K562 (cell line): Measurements from ENCODE around the gene ZNF319. TPM values are rescaled to one million over a fixed set of nuclear protein-coding genes. Genes with fewer than 3 reads are reported as not detected.
A peak's percentile ranks its signal among the peaks of the same experiment; 100 is the strongest.

Source experiments
- ASH1L ChIP-seq: fragments of 450-650 bp; IDR thresholded peaks from 2 replicates; pipeline ENCODE4 v1.6.1; 2018; ENCODE audit warnings: borderline replicate concordance, mild to moderate bottlenecking, low read depth; ENCODE audit not compliant: partially characterized antibody
- DMBX1 ChIP-seq: fragments of 250-450 bp; sonication (Bioruptor Pico); IDR thresholded peaks from 2 replicates; pipeline ENCODE4 v1.8.0; 2022; ENCODE audit warnings: inconsistent platforms, mild to moderate bottlenecking, moderate library complexity, borderline replicate concordance
- JUN ChIP-seq, 2 experiments: sonication (generic) in 1 of 2; formaldehyde crosslinking in 1 of 2; IDR thresholded peaks; 2 replicates each; pipeline versions ENCODE4 v1.6.1 to v1.8.0; 2012 to 2022; ENCODE audit warnings: borderline replicate concordance in 2 of 2, mild to moderate bottlenecking in 2 of 2, improper control_type of control experiment in 1 of 2, low read depth in 1 of 2, low read length in 1 of 2, missing genetic modification reagents in 1 of 2
- LARP7 ChIP-seq: fragments of 450-650 bp; IDR thresholded peaks from 2 replicates; pipeline ENCODE4 v1.6.1; 2016
- LEF1 ChIP-seq: fragments of 450-650 bp; IDR thresholded peaks from 2 replicates; pipeline ENCODE4 v1.6.1; 2016; ENCODE audit warnings: mild to moderate bottlenecking
- NCOA4 ChIP-seq: fragments of 450-650 bp; IDR thresholded peaks from 2 replicates; pipeline ENCODE4 v1.6.1; 2018; ENCODE audit warnings: mild to moderate bottlenecking; ENCODE audit not compliant: partially characterized antibody
- PML ChIP-seq: IDR thresholded peaks from 2 replicates; pipeline ENCODE4 v1.6.1; 2012; ENCODE audit warnings: low read length, inconsistent platforms
- POLR2H ChIP-seq: IDR thresholded peaks from 2 replicates; pipeline ENCODE4 v1.6.1; 2016; ENCODE audit warnings: missing genetic modification characterization, low read depth, mild to moderate bottlenecking, control low read depth, missing compliant biosample characterization, moderate library complexity
- SPI1 ChIP-seq: IDR thresholded peaks from 2 replicates; pipeline ENCODE4 v1.6.1; 2011; ENCODE audit warnings: low read depth, low read length, control low read depth, borderline replicate concordance
- SREBF2 ChIP-seq: sonication (generic); formaldehyde crosslinking; IDR thresholded peaks from 2 replicates; pipeline ENCODE4 v1.4.0; 2020; ENCODE audit warnings: mild to moderate bottlenecking, missing genetic modification reagents
- STAT5B ChIP-seq: fragments of 250-450 bp; sonication (Bioruptor Pico); IDR thresholded peaks from 2 replicates; pipeline ENCODE4 v1.8.0; 2021; ENCODE audit warnings: mild to moderate bottlenecking, inconsistent platforms
- THRAP3 ChIP-seq: fragments of 450-650 bp; IDR thresholded peaks from 2 replicates; pipeline ENCODE4 v1.6.1; 2016; ENCODE audit warnings: mild to moderate bottlenecking, inconsistent platforms, borderline replicate concordance
- TRIM24 ChIP-seq, 2 experiments: fragments of 450-650 bp; IDR thresholded peaks; 2 replicates each; pipeline ENCODE4 v1.6.1; 2016
- ZBTB2 ChIP-seq: fragments of 450-650 bp; IDR thresholded peaks from 2 replicates; pipeline ENCODE4 v1.6.1; 2016; ENCODE audit warnings: antibody characterized with exemption
- ZFP36 ChIP-seq: fragments of 150-350 bp; IDR thresholded peaks from 2 replicates; pipeline ENCODE4 v1.6.1; 2018; ENCODE audit warnings: low read length, low read depth; ENCODE audit not compliant: partially characterized antibody
- ZNF232 ChIP-seq: sonication (generic); formaldehyde crosslinking; IDR thresholded peaks from 2 replicates; pipeline ENCODE4 v1.8.0; 2022; ENCODE audit warnings: mild to moderate bottlenecking, missing genetic modification reagents
- ZNF395 ChIP-seq: fragments of 200-800 bp; sonication (Bioruptor generic); IDR thresholded peaks from 2 replicates; pipeline ENCODE4 v1.6.1; 2017; ENCODE audit warnings: missing genetic modification characterization, missing compliant biosample characterization
- polyA plus RNA-seq, 8 experiments: library from polyadenylated mRNA; depleted of rRNA in 4 of 8; stranded (reverse) in 5 of 8; unstranded in 3 of 8; fragments of >200 nt; fragmentation: Nextera tagmentation in 2 of 8; fragmentation: Illumina TruSeq in 1 of 8; extraction: Ambion mirVana in 2 of 8; extraction: Trizol in 1 of 8; gene quantifications; 2 replicates each; pipeline versions ENCODE4 v1.2.1 to v1.2.3, GENCODE V29; 2011 to 2014; ENCODE audit warnings: inconsistent platforms in 1 of 8, missing spikeins in 1 of 8
- total RNA-seq, 7 experiments: library from RNA; depleted of rRNA in 6 of 7; stranded (reverse); fragments of >200 nt in 6 of 7; fragmentation: Illumina TruSeq in 2 of 7; extraction: Trizol in 2 of 7; gene quantifications; 2 replicates each; pipeline versions ENCODE4 v1.2.1 to v1.2.3, GENCODE V29; 2011 to 2021; ENCODE audit warnings: low replicate concordance in 1 of 7
- TF ChIP-seq, protein P1 (sequence below): fragments of 450-650 bp; formaldehyde crosslinking; IDR thresholded peaks from 2 replicates; pipeline ENCODE4 v1.4.0; 2020; ENCODE audit warnings: mild to moderate bottlenecking, moderate library complexity
- TF ChIP-seq, protein P2 (sequence below): fragments of 250-450 bp; sonication (Bioruptor Pico); IDR thresholded peaks from 2 replicates; pipeline ENCODE4 v1.5.0; 2021

The ZNF319 gene
- total and polyA plus RNA-seq, 9 of the 15 experiments (the other 6 are each of a cell fraction or from before 2014, with no cell fraction given) = 0.20 to 5.7 (median 1.4) TPM

DNA sequence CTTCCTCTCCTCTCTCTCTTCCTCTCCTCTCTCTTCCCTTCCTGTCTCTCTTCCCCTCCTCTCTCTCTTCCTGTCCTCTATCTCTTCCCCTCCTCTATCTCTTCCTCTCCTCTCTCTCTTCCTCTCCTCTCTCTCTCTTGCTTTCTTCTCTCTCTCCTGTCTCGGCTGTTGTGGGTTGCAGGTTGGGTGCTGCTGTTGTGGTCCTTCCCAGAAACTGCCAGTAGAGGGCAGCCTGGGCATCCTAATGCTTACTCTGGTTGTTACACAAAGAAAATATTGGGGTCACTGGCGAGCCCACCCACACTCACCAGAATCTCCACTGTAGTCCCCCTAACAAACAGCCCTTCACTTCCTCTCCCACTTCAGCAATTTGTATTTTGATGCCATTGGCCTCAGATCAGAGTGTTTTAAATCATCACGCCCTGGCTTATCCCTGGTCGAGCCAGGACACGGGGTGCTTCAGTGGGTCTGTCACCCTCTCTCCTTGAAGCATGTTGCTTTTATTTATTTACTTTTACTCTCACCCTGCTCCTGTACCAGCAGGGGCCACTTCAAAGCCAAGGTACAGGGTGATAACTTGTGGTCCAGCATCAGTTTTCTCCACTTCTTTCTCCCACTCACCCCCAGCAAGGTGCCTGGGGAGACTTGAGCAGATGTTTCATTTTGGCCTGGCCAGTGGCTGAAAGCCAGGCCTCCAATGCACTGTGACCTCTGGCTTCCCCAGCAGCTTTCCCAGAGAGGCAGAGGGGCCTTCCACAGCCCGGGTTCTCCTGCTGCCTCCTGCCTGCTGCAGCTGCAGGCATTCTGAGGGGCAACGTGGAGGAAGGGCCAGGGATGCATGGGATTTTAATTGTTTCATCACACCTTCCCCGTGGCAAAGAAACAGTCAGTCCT is 20.4 kb upstream of the ZNF319 start (continued):
- TF ChIP-seq ZBTB2 (no peak), ZFP36 (no peak), PML (no peak), SPI1 (no peak), LARP7 (peak; percentile 91; the same call in 1 of the 2 replicates), DMBX1 (CRISPR knock-in tag) (no peak), ASH1L (peak; percentile 21), POLR2H (no peak), STAT5B (CRISPR knock-in tag) (no peak), ZNF395 (CRISPR knock-in tag) (no peak), TRIM24 (IDR thresholded peaks at IDR 0.05) (0 out of 4 replicates have a peak, but pooled peaks have one; percentile 16 to 30), NCOA4 (peak; percentile 35), SREBF2 (CRISPR knock-in tag) (no peak), LEF1 (no peak), JUN (IDR thresholded peaks at IDR 0.05; ENCODE audit: borderline replicate concordance, low read depth, low read length) (no peak), JUN (CRISPR knock-in tag; IDR thresholded peaks at IDR 0.05; ENCODE audit: borderline replicate concordance) (no peak), THRAP3 (peak; percentile 82; the same call in 1 of the 2 replicates), ZNF232 (CRISPR knock-in tag) (no peak)
- TF ChIP-seq, protein P1, sequence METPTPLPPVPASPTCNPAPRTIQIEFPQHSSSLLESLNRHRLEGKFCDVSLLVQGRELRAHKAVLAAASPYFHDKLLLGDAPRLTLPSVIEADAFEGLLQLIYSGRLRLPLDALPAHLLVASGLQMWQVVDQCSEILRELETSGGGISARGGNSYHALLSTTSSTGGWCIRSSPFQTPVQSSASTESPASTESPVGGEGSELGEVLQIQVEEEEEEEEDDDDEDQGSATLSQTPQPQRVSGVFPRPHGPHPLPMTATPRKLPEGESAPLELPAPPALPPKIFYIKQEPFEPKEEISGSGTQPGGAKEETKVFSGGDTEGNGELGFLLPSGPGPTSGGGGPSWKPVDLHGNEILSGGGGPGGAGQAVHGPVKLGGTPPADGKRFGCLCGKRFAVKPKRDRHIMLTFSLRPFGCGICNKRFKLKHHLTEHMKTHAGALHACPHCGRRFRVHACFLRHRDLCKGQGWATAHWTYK (CRISPR knock-in tag) = no peak
- TF ChIP-seq, protein P2, sequence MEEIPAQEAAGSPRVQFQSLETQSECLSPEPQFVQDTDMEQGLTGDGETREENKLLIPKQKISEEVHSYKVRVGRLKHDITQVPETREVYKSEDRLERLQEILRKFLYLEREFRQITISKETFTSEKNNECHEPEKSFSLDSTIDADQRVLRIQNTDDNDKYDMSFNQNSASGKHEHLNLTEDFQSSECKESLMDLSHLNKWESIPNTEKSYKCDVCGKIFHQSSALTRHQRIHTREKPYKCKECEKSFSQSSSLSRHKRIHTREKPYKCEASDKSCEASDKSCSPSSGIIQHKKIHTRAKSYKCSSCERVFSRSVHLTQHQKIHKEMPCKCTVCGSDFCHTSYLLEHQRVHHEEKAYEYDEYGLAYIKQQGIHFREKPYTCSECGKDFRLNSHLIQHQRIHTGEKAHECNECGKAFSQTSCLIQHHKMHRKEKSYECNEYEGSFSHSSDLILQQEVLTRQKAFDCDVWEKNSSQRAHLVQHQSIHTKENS (CRISPR knock-in tag) = no peak
